ENCODE results near the gene PHACTR3.

DNA sequence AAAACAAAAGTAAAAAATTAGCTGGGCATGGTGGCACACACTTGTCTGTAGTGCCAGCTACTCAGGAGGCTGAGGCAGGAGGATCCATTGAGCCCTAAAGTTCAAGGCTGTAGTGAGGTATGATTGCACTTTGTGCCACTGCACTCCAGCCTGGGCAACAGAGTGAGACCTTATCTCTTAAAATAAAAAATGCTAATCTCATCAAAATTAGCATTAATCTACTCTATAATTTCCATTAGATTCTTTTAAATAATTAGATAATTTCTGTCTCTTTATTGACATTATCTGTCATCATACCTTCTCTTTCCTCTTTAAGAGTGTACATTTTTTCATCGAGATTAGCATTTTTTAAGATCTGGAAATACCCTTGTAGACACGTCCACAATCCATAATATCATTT, 48.0 kb downstream of the PHACTR3 start:
- TF ChIP-seq, protein P1, sequence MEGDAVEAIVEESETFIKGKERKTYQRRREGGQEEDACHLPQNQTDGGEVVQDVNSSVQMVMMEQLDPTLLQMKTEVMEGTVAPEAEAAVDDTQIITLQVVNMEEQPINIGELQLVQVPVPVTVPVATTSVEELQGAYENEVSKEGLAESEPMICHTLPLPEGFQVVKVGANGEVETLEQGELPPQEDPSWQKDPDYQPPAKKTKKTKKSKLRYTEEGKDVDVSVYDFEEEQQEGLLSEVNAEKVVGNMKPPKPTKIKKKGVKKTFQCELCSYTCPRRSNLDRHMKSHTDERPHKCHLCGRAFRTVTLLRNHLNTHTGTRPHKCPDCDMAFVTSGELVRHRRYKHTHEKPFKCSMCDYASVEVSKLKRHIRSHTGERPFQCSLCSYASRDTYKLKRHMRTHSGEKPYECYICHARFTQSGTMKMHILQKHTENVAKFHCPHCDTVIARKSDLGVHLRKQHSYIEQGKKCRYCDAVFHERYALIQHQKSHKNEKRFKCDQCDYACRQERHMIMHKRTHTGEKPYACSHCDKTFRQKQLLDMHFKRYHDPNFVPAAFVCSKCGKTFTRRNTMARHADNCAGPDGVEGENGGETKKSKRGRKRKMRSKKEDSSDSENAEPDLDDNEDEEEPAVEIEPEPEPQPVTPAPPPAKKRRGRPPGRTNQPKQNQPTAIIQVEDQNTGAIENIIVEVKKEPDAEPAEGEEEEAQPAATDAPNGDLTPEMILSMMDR (IDR thresholded peaks at IDR 0.05) = no peak
- no peak for TF ChIP-seq POLR2A (IDR thresholded peaks at IDR 0.05)

All from lower leg skin (tissue), 3 donors.